ENCODE data around the gene EVC. TPM values are rescaled to one million over a fixed set of nuclear protein-coding genes. Genes with fewer than 3 reads are reported as not detected.
"Not testable (repeated sequence)": the region's sequence is repeated elsewhere in the genome, so short reads cannot be mapped to it uniquely, and the experiment has no call there.

Gene EVC
- total RNA-seq, 1 experiment from 2014 or later: 11.5 TPM

GRCh38 chr4:5796976-5797375, 86.0 kb downstream of the EVC start:
- in situ Hi-C loops (cut with HindIII; ENCODE audit: low pct_unique_long_range_greater_than_20kb, low sequenced_read_pairs): no loop called here
- no peak for DNase-seq (ENCODE audit: low read depth)

DNA sequence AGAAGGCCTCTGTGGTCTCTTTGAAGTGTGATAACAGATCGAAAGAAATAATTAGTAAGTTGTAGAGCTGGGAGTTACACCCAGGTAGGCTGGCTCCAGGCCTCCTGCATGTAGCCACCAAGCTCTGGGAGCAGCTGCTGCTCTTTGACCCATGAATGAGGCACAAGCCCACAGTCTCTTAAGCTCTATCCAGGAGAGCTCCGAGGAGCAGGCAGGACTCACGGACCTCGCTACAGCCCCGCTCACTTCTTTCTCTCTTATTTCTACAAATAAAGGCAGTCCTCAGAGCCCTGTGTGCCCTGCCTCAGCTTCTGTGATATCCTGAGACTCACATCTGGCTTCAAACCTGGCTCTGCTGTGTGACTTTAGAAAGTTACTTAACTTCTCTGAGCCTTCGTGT, 86.9 kb downstream of the EVC start:
- no peak for DNase-seq (ENCODE audit: low read depth)
- in situ Hi-C loops (cut with HindIII; ENCODE audit: low pct_unique_long_range_greater_than_20kb, low sequenced_read_pairs): no loop called here

GRCh38 chr4:5798462-5798861, 87.5 kb downstream of the EVC start:
- DNase-seq (ENCODE audit: low read depth): no peak
- in situ Hi-C loops (cut with HindIII; ENCODE audit: low pct_unique_long_range_greater_than_20kb, low sequenced_read_pairs): no loop called here

- in situ Hi-C loops (cut with HindIII; ENCODE audit: low pct_unique_long_range_greater_than_20kb, low sequenced_read_pairs): no loop called here
- DNase-seq (ENCODE audit: low read depth): no peak
These were observed 87.9 kb downstream of the EVC start for GRCh38 chr4:5798946-5799345.

DNA sequence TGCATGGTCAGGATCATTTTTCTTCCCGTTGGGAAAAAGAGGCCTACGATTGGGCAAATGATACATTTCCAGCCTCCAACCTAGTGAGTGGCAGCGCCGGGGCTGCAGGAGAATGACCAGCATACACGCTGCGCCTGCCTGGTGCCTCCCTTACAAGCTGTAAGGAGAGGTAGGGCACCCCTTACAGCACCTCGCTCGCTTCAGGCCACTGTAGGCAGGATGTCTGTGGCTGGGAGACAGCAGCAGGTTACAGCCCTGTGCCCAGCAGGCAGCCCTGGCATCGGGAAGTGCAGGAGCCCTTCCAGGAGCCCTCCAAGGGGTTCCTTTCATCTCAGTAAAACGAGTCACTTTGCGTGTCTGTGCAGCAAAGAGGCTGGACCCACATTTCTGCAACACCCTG, 88.4 kb downstream of the EVC start:
- in situ Hi-C loops (cut with HindIII; ENCODE audit: low pct_unique_long_range_greater_than_20kb, low sequenced_read_pairs): no loop called here
- DNase-seq (ENCODE audit: low read depth): no peak

- no peak for DNase-seq (ENCODE audit: low read depth)
- in situ Hi-C loops (cut with HindIII; ENCODE audit: low pct_unique_long_range_greater_than_20kb, low sequenced_read_pairs): no loop called here
These were observed 89.5 kb downstream of the EVC start for GRCh38 chr4:5800496-5800895.

- in situ Hi-C loops (cut with HindIII; ENCODE audit: low pct_unique_long_range_greater_than_20kb, low sequenced_read_pairs): no loop called here
- no peak for DNase-seq (ENCODE audit: low read depth)
These were observed 90.7 kb downstream of the EVC start for GRCh38 chr4:5801696-5802095.

DNA sequence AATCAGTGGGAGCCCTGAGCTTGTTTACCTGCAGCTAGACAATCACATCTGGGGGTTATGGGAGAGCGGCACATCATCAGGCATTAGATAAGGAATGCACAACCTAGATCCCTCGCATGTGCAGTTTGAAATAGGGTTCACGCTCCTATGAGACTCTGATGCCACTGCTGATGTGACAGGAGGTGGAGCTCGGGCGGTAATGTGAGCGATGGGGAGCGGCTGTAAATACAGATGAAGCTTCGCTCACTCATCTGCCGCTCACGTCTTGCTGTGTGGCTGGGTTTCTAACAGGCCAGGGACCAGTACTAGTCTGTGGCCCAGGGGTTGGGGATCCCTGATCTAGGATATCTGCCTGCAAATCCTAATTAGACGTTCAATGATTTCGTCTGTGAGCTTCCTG, 91.6 kb downstream of the EVC start:
- in situ Hi-C loops (cut with HindIII; ENCODE audit: low pct_unique_long_range_greater_than_20kb, low sequenced_read_pairs): no loop called here
- DNase-seq (ENCODE audit: low read depth): no peak

- DNase-seq (ENCODE audit: low read depth): no peak
- in situ Hi-C loops (cut with HindIII; ENCODE audit: low pct_unique_long_range_greater_than_20kb, low sequenced_read_pairs): no loop called here
These were observed 93.7 kb downstream of the EVC start for GRCh38 chr4:5804656-5805055.

DNA sequence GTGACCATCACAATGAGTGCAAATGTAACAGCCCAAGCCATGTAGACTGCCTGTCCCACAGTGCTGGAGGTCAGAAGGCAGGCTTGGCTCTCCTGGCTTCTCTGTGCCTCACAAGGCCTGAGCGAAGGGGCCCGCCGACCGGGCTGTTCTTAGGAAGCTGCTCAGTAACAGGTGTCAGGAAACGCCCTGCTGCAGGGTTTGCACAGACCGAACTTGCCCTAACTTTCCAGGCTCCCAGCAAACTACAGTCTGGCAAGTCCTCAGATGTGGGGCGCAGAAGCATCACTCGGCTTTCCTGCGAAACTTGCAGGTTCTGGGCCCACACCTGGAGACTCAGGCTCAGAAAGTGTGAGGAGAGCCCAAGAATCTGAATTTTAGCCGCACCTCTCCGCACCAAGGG, 94.3 kb downstream of the EVC start:
- in situ Hi-C loops (cut with HindIII; ENCODE audit: low pct_unique_long_range_greater_than_20kb, low sequenced_read_pairs): no loop called here
- no peak for DNase-seq (ENCODE audit: low read depth)

GRCh38 chr4:5808081-5808741, 97.2 kb downstream of the EVC start:
- DNase-seq (ENCODE audit: low read depth): no peak
- in situ Hi-C loops (cut with HindIII; ENCODE audit: low pct_unique_long_range_greater_than_20kb, low sequenced_read_pairs): no loop called here

- in situ Hi-C loops (cut with HindIII; ENCODE audit: low pct_unique_long_range_greater_than_20kb, low sequenced_read_pairs): no loop called here
These were observed 98.3 kb downstream of the EVC start for GRCh38 chr4:5809216-5809776.

DNA sequence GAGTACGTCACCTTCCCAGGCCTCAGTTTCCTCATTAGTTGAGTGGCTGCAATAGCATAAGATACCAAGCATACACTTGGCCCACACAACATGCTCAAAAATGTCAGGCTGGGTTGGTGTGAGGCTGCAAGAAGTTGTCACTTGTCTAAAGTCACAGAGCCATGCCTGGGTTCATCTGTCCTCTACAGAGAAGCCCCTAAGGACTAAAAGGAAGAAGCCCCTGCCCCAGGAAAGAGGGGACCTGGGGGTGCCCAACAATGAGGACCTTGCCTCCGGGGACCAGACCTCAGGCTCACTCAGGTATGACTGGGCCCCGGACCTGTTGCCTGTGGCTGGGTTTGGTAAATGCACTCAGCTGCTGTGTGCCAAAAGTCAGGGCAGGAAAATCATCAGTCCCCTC, 99.2 kb downstream of the EVC start:
- in situ Hi-C loops (cut with HindIII; ENCODE audit: low pct_unique_long_range_greater_than_20kb, low sequenced_read_pairs): no loop called here
- no peak for DNase-seq (ENCODE audit: low read depth)

More at GRCh38 chr4:5809216-5809776, 98.3 kb downstream of the EVC start:
- no peak for DNase-seq (ENCODE audit: low read depth)

- DNase-seq (ENCODE audit: low read depth): no peak
- in situ Hi-C loops (cut with HindIII; ENCODE audit: low pct_unique_long_range_greater_than_20kb, low sequenced_read_pairs): no loop called here
These were observed 99.9 kb downstream of the EVC start for GRCh38 chr4:5810770-5811430.

DNA sequence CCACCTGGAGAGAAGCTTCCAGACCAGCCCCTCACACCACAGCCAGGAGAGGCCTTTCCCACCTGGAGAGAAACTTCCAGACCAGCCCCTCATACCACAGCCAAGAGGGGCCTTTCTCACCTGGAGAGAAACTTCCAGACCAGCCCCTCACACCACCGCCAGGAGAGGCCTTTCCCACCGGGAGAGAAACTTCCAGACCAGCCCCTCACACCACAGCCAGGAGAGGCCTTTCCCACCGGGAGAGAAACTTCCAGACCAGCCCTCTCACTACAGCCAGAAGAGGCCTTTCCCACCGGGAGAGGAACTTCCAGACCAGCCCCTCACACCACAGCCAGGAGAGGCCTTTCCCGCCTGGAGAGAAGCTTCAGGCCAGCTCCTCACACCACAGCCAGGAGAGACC, 101.1 kb downstream of the EVC start:
- in situ Hi-C loops (cut with HindIII; ENCODE audit: low pct_unique_long_range_greater_than_20kb, low sequenced_read_pairs); DNase-seq (ENCODE audit: low read depth): not testable (repeated sequence)

DNA sequence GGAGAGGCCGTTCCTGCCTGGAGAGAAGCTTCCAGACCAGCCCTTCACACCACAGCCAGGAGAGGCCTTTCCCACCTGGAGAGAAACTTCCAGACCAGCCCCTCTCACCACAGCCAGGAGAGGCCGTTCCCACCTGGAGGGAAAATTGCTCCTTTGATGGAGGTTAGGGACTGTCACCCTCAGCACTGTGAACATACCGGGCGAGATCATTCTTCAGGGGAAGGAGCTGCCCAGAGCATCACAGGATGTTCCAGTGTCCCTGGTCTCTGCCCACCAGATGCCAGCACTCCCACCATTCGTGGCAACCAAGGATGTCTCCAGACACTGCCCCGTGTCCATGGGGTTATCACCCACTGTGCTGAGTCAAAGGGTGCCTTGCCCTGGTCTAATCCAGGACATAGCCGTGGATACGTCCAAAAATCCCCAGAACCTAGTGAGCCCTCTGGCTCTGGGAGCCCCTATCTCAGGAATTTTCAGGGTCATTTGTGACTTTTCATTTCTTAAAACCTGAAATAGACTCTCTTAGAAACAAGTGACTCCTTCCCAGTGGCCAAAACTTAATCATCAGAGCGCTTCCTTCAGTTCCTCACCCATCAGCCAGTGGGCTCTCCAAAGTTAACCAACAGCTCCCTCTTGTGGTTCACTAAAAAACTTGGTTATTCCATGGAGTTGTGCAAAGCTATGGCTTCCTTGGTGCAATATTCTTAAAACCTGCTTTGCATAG, 101.7 kb downstream of the EVC start:
- peak; percentile 47 for DNase-seq (ENCODE audit: low read depth)
- in situ Hi-C loops (cut with HindIII; ENCODE audit: low pct_unique_long_range_greater_than_20kb, low sequenced_read_pairs): no loop called here

DNA sequence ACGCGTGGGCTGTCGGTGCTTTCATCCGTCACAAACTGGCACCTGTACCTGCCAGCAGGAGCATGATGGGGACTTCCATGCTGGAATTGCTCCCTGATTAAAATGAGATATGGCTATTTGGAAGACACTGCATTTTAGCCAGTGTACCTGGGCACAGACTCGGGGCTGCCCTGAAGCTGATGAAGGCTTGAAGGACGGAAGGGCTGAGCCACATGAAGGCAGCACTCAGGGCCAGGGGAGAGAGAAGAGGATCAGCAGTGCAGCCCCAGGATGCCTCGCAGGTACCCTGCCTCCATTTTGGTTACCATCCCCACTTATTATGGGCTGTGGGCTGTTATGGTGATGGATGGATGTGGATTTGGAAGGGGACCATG, 102.9 kb downstream of the EVC start:
- in situ Hi-C loops (cut with HindIII; ENCODE audit: low pct_unique_long_range_greater_than_20kb, low sequenced_read_pairs): no loop called here
- no peak for DNase-seq (ENCODE audit: low read depth)

- in situ Hi-C loops (cut with HindIII; ENCODE audit: low pct_unique_long_range_greater_than_20kb, low sequenced_read_pairs): no loop called here
- no peak for DNase-seq (ENCODE audit: low read depth)
These were observed 103.4 kb downstream of the EVC start for GRCh38 chr4:5814421-5814820.

DNA sequence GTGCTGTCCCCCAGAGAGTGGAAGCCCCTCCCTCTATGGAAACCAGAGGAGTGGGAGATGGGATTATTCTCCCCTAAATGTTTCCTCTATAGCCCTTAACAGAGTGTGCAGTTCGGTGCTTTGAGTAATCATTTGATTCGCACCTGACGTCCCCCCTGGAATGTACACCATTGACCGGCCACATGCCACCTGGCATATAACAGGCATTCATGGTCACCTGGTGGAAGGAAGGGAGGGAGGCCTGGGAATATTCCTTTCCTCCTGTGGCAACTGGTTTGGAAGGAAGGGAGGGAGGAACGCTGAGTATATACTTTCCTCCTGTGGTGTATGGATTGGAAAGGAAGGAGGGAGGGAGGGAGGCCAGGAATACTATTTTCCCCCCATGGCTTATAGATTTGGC, 104.6 kb downstream of the EVC start:
- in situ Hi-C loops (cut with HindIII; ENCODE audit: low pct_unique_long_range_greater_than_20kb, low sequenced_read_pairs): no loop called here
- DNase-seq (ENCODE audit: low read depth): no peak

Measured in Caki2 (cell line).